Brain microvascular endothelial cell (primary cell): ENCODE measurements around the gene MYL10.

Experiments
- DNase-seq: peaks from one replicate; pipeline ENCODE4 v3.0.0-alpha.2; 2020
- H3K27ac ChIP-seq: fragments of 250-450 bp; sonication (Bioruptor Pico); 2 replicates; pipeline ENCODE4 v1.5.1; 2020; ENCODE audit warnings: mild to moderate bottlenecking, moderate library complexity
- H3K27me3 ChIP-seq: fragments of 250-450 bp; sonication (Bioruptor Pico); replicated peaks from 2 replicates; pipeline ENCODE4 v1.5.1; 2020; ENCODE audit warnings: mild to moderate bottlenecking
- H3K36me3 ChIP-seq: fragments of 250-450 bp; sonication (Bioruptor Pico); replicated peaks from 2 replicates; pipeline ENCODE4 v1.5.1; 2020; ENCODE audit warnings: mild to moderate bottlenecking
- H3K4me3 ChIP-seq: 2 replicates; pipeline ENCODE4 v1.5.1; 2011; ENCODE audit warnings: low read depth, mild to moderate bottlenecking, control low read depth, low read length, moderate library complexity
- CTCF ChIP-seq: IDR thresholded peaks from 2 replicates; pipeline ENCODE4 v1.5.1; 2011; ENCODE audit warnings: low read depth, mild to moderate bottlenecking, moderate library complexity, low read length, control low read depth, inconsistent platforms; ENCODE audit errors: missing control alignments
- in situ Hi-C: cut with HindIII; loops from 2 replicates; pipeline ENCODE4 v1.10.0; 2017; ENCODE audit warnings: low sequenced_read_pairs, low pct_ligation_motif_present

Gene MYL10

DNA sequence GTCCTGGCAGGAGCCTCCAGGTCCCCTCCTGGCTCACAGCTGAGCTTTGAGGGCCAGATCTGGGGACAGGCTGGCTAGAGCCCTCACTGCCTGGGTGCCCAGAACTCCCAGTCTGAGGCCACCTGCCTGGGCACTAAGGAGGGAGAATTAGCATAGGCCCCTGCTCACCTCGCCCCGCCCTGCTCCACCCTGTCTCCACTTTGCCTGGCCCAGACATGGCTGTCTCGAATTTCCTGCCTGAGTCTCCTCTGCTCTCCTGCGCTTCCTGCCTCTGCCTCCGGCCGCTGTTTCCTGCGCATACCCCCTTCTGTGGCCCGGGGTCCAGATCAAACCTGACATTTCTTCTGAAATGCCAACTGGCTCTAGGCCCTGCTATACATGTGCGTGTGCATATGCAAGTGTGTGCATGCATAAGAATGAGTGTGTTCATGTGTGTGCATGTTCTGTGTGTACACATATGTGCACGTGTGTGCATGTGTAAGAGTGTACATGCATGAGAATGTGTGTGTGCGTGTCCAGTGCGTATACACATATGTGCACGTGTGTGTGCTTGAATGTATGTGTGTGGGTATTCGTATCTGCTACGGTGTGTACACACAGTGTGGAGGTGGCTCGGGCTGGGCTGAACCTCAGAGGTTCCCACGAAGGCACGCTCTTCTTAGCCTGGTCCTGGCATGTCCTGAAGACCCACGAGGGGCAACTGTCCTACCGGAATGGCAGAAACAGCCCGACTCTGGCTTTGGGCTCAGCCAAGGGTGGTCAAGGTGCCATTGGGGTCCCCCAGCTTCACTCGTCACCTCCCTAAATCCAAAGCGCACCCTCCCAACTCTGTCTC is 64.9 kb downstream of the MYL10 start:
- in situ Hi-C loops, result no loop called here
- no peak overlapping the region for H3K27ac ChIP-seq
- H3K27me3 ChIP-seq, result peaks cover 5% of the 10 kb centered on the region
- H3K4me3 ChIP-seq, result no peak overlapping the region
- no peaks in the 10 kb centered on the region for H3K36me3 ChIP-seq
- no peak for DNase-seq
- TF ChIP-seq CTCF, result no peak
